Colonic mucosa (tissue), 4 donors: ENCODE data around the gene GABRD. TPM values are rescaled to one million over a fixed set of nuclear protein-coding genes. Genes with fewer than 3 reads are reported as not detected.

Experiments
- DNase-seq: peaks from one replicate; pipeline ENCODE4 v3.0.0-alpha.2; 2020
- H3K27ac ChIP-seq: fragments of 200-600 bp; one replicate; pipeline ENCODE4 v1.8.0; 2021
- H3K27me3 ChIP-seq: fragments of 200-600 bp; one replicate; pipeline ENCODE4 v1.8.0; 2021
- H3K36me3 ChIP-seq: fragments of 200-600 bp; one replicate; pipeline ENCODE4 v1.8.0; 2021
- H3K4me1 ChIP-seq: fragments of 200-600 bp; one replicate; pipeline ENCODE4 v1.8.0; 2021; ENCODE audit warnings: mild to moderate bottlenecking
- H3K4me3 ChIP-seq: fragments of 200-600 bp; one replicate; pipeline ENCODE4 v1.8.0; 2021
- H3K9ac ChIP-seq, 2 donors: one replicate each; pipeline ENCODE4 v1.7.0; 2013; ENCODE audit warnings: control low read depth in 2 of 2, low read depth in 2 of 2, low read length in 2 of 2
- H3K9me3 ChIP-seq: fragments of 200-600 bp; one replicate; pipeline ENCODE4 v1.8.0; 2021
- intact Hi-C: fragments of 100-400 bp; cut with DNase I; formaldehyde crosslinking; loops from one replicate; pipeline ENCODE4 v1.14.1; 2022
- total RNA-seq, 2 donors: library from RNA; stranded (reverse); fragmentation: NEBNext Ultra II Directional in 1 of 2; extraction: Animal tissue kit (Norgen Biotek cat#: 25700) in 1 of 2; gene quantifications; one replicate each; pipeline ENCODE4 v1.2.1, GENCODE V29; 2021
- TF ChIP-seq, protein P1 (sequence below): fragments of 200-600 bp; IDR thresholded peaks from one replicate; pipeline ENCODE4 v1.8.0; 2022; ENCODE audit warnings: antibody characterized with exemption, mild to moderate bottlenecking
- donor health status: healthy.
- donor health status: DM: no; HTN: no; CAD: no.
- donor health status: DM: no; HTN: no; CAD: no.

The GABRD gene
- total RNA-seq, 2 donors from 2014 or later: 0.15 to 0.21 TPM

DNA sequence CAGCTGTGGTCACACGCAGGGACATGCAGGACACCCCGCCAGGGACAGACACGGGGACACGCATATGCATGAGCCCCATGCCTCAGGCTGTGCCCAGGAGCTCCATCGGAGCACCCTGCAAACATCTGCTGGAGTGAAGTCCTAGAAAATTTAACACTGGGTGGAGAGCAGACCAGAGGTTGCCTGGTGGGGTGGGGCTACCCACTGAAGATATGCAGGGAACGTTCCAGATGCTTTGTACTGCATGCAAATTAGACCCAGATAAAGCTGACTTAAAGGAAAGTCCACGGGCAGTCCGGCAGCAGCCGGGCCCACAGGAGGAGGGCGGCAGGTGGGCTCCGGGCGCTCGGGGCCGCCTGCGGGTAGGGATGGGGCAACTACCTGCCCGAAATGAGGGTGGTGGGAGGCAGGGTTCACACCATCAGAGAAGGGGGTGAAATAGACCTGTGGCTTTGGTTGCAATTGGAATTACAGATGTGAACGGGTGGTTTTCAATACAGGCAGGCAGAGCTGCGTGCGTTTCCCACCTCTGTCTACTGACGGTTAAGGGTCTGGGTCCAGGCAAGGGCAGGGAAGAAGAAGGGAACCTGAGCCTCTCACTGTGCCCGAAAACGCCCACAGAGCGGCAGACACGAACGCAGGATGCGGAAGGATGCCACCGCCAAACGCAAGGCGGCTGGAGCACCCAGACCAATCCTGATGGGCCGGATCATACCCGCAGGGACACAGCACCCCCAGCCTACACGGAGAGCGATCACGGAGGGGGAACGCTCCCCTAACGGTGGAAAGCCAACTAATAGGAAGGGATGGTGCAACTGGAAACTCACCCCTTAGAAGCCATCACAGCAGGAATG is 36.5 kb upstream of the GABRD start:
- H3K36me3 ChIP-seq: no peaks in the 10 kb centered on the region
- no peak overlapping the region for H3K9ac ChIP-seq
- H3K4me3 ChIP-seq: no peak overlapping the region
- H3K9me3 ChIP-seq: no peaks in the 10 kb centered on the region
- TF ChIP-seq, protein P1, sequence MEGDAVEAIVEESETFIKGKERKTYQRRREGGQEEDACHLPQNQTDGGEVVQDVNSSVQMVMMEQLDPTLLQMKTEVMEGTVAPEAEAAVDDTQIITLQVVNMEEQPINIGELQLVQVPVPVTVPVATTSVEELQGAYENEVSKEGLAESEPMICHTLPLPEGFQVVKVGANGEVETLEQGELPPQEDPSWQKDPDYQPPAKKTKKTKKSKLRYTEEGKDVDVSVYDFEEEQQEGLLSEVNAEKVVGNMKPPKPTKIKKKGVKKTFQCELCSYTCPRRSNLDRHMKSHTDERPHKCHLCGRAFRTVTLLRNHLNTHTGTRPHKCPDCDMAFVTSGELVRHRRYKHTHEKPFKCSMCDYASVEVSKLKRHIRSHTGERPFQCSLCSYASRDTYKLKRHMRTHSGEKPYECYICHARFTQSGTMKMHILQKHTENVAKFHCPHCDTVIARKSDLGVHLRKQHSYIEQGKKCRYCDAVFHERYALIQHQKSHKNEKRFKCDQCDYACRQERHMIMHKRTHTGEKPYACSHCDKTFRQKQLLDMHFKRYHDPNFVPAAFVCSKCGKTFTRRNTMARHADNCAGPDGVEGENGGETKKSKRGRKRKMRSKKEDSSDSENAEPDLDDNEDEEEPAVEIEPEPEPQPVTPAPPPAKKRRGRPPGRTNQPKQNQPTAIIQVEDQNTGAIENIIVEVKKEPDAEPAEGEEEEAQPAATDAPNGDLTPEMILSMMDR: no peak
- no peak for DNase-seq
- no peak overlapping the region for H3K27ac ChIP-seq
- H3K4me1 ChIP-seq: no peaks in the 10 kb centered on the region
- intact Hi-C loops: no loop called here
- no peaks in the 10 kb centered on the region for H3K27me3 ChIP-seq

DNA sequence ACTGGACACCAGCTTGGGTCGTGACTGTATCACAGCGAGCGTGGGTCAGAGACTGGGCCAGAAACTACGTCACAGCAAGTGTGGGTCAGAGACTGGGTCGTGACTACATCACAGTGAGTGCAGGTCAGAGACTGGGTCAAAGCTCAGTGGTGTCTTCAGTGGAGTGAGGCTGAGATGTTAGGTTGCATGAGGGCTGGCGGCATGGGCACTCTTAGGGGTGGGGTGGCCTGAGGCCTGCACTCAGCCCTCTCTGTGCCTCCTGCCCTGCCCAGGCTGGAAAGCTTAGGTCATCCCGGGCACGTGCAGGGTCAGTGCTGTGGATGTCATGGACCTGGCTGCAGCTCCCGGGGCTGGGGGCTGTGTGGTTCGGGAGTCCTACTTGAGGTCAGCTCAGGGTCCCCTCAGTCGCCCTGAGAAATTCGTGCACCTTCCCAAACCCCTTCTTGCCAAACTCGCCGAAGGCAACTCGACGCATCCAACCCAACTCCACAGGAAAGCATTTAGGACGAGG is 34.5 kb upstream of the GABRD start:
- Histone ChIP-seq H3K27me3 (no peaks in the 10 kb centered on the region), H3K4me3 (no peak overlapping the region), H3K4me1 (no peaks in the 10 kb centered on the region), H3K9me3 (no peaks in the 10 kb centered on the region), H3K36me3 (no peaks in the 10 kb centered on the region), H3K27ac (no peak overlapping the region), H3K9ac (no peak overlapping the region)
- intact Hi-C loops: no loop called here
- TF ChIP-seq, protein P1: no peak
- no peak for DNase-seq

DNA sequence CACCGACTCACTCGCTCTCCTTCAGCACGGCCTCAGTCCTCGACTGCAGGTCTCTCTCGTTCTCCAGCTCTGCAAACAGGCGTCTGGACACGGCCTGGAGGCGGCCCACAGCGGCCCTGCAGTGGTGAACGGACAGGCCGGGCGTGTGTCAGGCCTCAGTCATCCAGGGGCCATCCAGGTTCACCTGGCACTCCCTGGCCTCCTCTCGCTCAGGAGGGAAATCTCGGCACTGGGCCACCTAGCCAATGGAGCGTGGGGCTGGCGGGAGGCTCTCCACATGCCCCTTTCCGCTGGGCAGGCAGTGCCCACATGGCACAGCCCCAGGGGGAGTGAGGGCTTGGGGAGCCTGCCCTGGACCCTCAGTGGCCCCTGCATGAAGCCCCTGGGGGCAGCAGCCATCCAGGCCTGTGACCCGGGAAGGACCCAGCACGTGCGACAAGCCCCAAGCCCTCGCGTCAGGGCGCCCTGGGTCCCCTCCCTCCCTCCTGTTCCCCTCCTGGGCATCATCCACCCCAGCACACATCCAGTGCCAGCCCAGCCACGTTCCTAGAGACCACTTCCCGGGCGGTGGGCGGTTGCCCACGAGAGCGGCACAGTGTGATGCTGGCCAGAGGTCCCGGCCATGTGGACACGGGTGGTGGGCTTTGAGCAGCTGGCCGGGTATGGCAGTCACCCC is 33.6 kb upstream of the GABRD start:
- no peak for DNase-seq
- Histone ChIP-seq H3K27me3 (no peaks in the 10 kb centered on the region), H3K36me3 (no peaks in the 10 kb centered on the region), H3K27ac (no peak overlapping the region), H3K4me1 (no peaks in the 10 kb centered on the region), H3K9ac (no peak overlapping the region), H3K9me3 (no peaks in the 10 kb centered on the region), H3K4me3 (no peak overlapping the region)
- TF ChIP-seq, protein P1: no peak
- intact Hi-C loops: no loop called here

DNA sequence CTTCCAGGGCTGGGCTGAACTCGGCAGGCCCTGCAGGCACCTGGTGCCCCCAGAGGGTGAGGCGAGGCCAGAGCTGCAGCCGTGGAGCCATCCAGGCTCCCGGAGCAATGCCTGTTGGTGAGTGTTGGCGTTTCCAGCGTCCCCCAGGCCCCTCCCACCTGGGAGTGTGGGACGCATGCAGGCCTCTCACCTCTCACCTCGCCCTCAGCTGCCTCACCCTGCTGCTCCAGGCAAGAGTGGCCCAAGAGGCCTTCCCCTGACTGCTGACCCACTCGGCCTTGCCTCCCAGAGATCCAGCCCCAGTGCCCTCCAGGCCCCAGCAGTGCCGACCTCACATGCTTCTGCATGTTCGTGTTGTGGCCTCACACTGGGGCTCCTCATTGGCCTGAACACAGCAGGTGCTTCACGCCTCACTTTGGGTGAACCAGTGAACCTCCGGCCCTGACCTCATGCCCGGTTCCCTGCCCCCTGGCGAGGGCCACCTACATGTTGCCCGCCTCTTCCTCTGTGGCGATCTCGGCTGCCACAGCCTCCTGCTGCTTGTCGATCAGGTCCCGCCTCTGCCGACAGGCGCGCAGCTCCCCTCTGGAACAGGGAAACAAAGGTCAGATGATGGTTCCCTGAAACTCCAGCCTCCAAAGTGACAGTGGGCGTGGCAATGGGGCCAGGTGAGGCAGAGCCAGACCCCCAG is 32.5 kb upstream of the GABRD start:
- no peaks in the 10 kb centered on the region for H3K27me3 ChIP-seq
- TF ChIP-seq, protein P1: no peak
- no peaks in the 10 kb centered on the region for H3K9me3 ChIP-seq
- intact Hi-C loops: no loop called here
- no peak for DNase-seq
- H3K27ac ChIP-seq: no peak overlapping the region
- no peaks in the 10 kb centered on the region for H3K36me3 ChIP-seq
- no peak overlapping the region for H3K9ac ChIP-seq
- H3K4me3 ChIP-seq: no peak overlapping the region
- no peaks in the 10 kb centered on the region for H3K4me1 ChIP-seq

DNA sequence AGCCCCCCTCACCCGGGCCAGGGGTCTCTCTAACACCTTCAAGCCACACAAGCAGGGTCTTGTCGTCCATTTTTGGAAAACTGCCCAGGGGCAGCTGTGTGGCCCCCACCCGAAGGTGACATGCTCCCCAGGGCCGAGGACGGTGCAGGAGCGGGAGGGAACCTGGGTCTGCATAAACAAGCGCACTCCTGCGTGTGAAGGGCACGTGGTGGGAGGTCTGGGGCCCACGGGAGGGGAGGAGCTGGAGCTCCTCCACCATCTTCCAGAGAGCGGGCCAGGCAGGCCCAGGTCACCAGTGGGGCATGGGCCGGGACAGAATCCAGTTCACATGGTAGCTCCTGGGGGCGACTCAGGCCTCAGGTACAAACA is 32.0 kb upstream of the GABRD start:
- Histone ChIP-seq H3K27me3 (no peaks in the 10 kb centered on the region), H3K36me3 (no peaks in the 10 kb centered on the region), H3K9me3 (no peaks in the 10 kb centered on the region), H3K27ac (no peak overlapping the region), H3K4me3 (no peak overlapping the region), H3K9ac (no peak overlapping the region), H3K4me1 (no peaks in the 10 kb centered on the region)
- intact Hi-C loops: no loop called here
- DNase-seq: no peak
- TF ChIP-seq, protein P1: no peak
